Small intestine (tissue), 7 donors: ENCODE data around the gene TRIM50. TPM values are rescaled to one million over a fixed set of nuclear protein-coding genes. Genes with fewer than 3 reads are reported as not detected.
"Not testable (repeated sequence)": the region's sequence is repeated elsewhere in the genome, so short reads cannot be mapped to it uniquely, and the experiment has no call there.

Experiments
- DNase-seq, 2 donors: peaks; one replicate each; pipeline versions ENCODE4 v3.0.0 to v3.0.0-alpha.2; 2013
- FAIRE-seq: peaks from 2 replicates; lab custom pipeline; 2012; peaks lifted over from hg19 to GRCh38; lab: Jason Lieb, UNC
- H3K27ac ChIP-seq, 3 donors: one replicate each; pipeline ENCODE4 v1.5.1; 2013; ENCODE audit warnings: low read length in 2 of 3, mild to moderate bottlenecking in 2 of 3, control low read depth in 1 of 3, inconsistent platforms in 1 of 3, low read depth in 1 of 3, moderate library complexity in 1 of 3
- H3K27me3 ChIP-seq, 3 donors: one replicate each; pipeline ENCODE4 v1.6.1; 2013; ENCODE audit warnings: low read length in 3 of 3, inconsistent platforms in 1 of 3; ENCODE audit not compliant: control insufficient read depth in 3 of 3, insufficient read depth in 3 of 3
- H3K36me3 ChIP-seq, 3 donors: one replicate each; pipeline ENCODE4 v1.6.1; 2013; ENCODE audit warnings: low read length in 3 of 3, inconsistent platforms in 1 of 3, low read depth in 1 of 3, mild to moderate bottlenecking in 1 of 3, moderate library complexity in 1 of 3; ENCODE audit not compliant: control insufficient read depth in 3 of 3, insufficient read depth in 2 of 3
- H3K4me1 ChIP-seq, 3 donors: one replicate each; pipeline ENCODE4 v1.6.1; 2013; ENCODE audit warnings: low read length in 2 of 3, inconsistent platforms in 1 of 3, low read depth in 1 of 3, mild to moderate bottlenecking in 1 of 3, moderate library complexity in 1 of 3; ENCODE audit not compliant: control insufficient read depth in 3 of 3, insufficient read depth in 2 of 3
- H3K4me3 ChIP-seq, 3 donors: one replicate each; pipeline ENCODE4 v1.5.1; 2013; ENCODE audit warnings: low read length in 3 of 3, control low read depth in 1 of 3, inconsistent platforms in 1 of 3, low read depth in 1 of 3, mild to moderate bottlenecking in 1 of 3, moderate library complexity in 1 of 3
- H3K9me3 ChIP-seq, 2 donors: one replicate each; pipeline ENCODE4 v1.6.1; 2013; ENCODE audit warnings: low read depth in 1 of 2, low read length in 1 of 2; ENCODE audit not compliant: control insufficient read depth in 2 of 2, insufficient read depth in 1 of 2
- WGBS, 3 donors: extraction: QIAGEN DNeasy Blood & Tissue Kit; methylation state at CpG; one replicate each; pipeline ENCODE4 v1.1.7; 2013; 5-methylcytosine and 5-hydroxymethylcytosine counted together
- polyA plus RNA-seq, 4 donors: library from polyadenylated mRNA; stranded (reverse) in 3 of 4; unstranded in 1 of 4; fragments of 200-250 nt in 3 of 4; fragments of 120-200 nt in 1 of 4; gene quantifications; one replicate each; pipeline versions ENCODE4 v1.2.1 to v1.2.3, GENCODE V29; 2013
- donor health status: healthy with polysubstance abuse.
- donor health status: control.
- donor health status: control.
- donor health status: Bipolar disorder and iron deficiency.
- donor health status: healthy.

Gene TRIM50
- polyA plus RNA-seq, 4 donors = 0.27 to 2.1 (median 0.54) TPM; not detected in 1

DNA sequence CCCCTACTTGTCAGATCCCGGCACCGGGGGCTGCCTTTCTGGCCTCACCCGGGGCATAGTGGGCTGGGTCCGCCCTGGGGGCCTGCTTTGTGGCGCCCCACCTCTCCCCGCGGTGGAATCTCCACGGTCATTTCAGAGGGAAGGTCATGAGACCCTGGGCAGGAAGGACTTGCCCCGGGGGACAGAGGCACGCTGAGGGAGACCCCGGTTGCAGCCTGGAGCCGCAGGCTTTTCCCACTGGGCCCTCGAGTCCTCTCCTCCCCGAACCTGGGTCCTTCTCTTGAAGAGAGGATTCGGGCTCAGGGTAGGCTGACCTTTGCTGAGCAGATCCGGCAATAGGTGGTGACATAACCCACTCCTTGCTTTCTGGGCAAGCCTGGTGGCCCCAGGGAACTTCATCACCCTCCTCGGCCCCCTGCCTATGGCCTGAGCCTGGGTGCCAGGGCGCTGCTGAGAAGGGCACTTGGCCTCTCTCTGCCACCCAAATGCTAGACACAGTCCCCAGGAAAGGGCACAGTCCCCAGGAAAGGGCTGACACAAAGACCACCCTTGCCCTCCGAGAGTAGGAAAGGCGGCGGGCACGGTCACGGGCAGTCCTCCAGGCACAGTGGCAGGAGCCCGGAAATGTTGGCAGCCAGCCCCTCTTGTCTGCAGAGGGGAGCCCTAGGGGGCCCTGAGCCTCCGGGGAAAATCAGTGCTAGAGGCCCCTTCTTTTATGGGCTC, 36.3 kb upstream of the TRIM50 start:
- H3K4me3 ChIP-seq = no peak overlapping the region
- no peaks in the 10 kb centered on the region for H3K36me3 ChIP-seq
- no peak overlapping the region for H3K27ac ChIP-seq
- H3K9me3 ChIP-seq = no peaks in the 10 kb centered on the region
- DNase-seq = no peak
- no peaks in the 10 kb centered on the region for H3K4me1 ChIP-seq
- H3K27me3 ChIP-seq = peaks cover 0 to 8% (median 0%) of the 10 kb centered on the region in 3 donors
- FAIRE-seq = no peak
- 56 to 68% (median 63%) methylated on average over 23 to 25 of the region's 25 CpGs for WGBS, 3 donors

- Histone ChIP-seq H3K27me3 (peaks cover 0 to 8% (median 0%) of the 10 kb centered on the region in 3 donors), H3K4me3 (no peak overlapping the region), H3K4me1 (peaks cover 0 to 3% (median 0%) of the 10 kb centered on the region in 3 donors), H3K9me3 (no peaks in the 10 kb centered on the region), H3K27ac (no peak overlapping the region), H3K36me3 (no peaks in the 10 kb centered on the region)
- FAIRE-seq (no peak), DNase-seq (no peak)
- WGBS, 3 donors = 79 to 86% (median 82%) methylated on average over 28 of the region's 28 CpGs
Observed at GRCh38 chr7:73363225-73364005, 35.5 kb upstream of the TRIM50 start.

DNA sequence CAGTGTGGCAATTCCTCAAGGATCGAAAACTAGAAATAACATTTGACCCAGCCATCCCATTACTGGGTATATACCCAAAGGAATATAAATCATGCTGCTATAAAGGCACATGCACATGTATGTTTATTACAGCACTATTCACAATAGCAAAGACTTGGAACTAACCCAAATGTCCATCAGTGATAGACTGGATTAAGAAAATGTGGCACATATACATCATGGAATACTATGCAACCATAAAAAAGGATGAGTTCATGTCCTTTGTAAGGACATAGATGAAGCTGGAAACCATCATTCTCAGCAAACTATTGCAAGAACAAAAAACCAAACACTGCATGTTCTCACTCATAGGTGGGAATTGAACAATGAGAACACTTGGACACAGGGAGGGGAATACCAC, 32.7 kb upstream of the TRIM50 start:
- FAIRE-seq, H3K4me3 ChIP-seq, DNase-seq, H3K36me3 ChIP-seq, H3K9me3 ChIP-seq, H3K27me3 ChIP-seq, H3K27ac ChIP-seq: not testable (repeated sequence)
- WGBS, 3 donors = 86 to 94% (median 92%) methylated on average over 1 of the region's 1 CpG
- peaks cover 0 to 14% (median 3%) of the 10 kb centered on the region in 3 donors for H3K4me1 ChIP-seq

DNA sequence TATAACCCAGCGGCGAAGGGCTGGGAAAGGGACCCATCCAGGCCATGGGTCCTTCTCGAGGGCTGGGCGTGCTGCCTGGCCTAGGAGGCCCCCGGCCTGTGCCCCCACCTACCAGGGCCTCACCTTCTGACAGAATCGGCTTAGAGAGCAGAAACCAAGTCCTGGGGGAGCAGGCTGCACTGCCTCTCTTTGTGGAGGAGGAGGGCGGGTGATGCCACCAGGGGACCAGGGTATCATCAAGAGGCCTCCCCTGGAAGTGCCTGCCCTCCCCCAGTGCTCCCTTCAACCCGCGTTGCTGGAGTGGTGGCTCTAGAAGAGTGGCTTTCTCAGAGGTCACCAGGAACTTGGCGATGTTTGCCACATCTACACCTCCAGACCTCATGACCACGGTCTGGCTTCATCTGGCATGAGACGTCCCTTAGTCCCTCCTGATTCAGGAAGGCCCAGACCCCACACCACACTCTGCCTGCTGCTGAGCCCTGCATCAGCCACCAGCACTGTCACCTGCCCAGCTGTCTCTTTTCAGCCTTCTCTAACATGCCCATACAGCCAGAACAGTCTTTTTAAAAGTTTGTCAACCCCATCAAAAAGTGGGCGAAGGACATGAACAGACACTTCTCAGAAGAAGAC, 32.0 kb upstream of the TRIM50 start:
- peaks cover 0 to 8% (median 0%) of the 10 kb centered on the region in 3 donors for H3K27me3 ChIP-seq
- 90 to 97% (median 95%) methylated on average over 12 to 13 of the region's 13 CpGs for WGBS, 3 donors
- H3K4me1 ChIP-seq = peaks cover 0 to 14% (median 3%) of the 10 kb centered on the region in 3 donors
- no peak overlapping the region for H3K27ac ChIP-seq
- H3K36me3 ChIP-seq = no peaks in the 10 kb centered on the region
- H3K9me3 ChIP-seq = no peaks in the 10 kb centered on the region
- no peak for DNase-seq
- FAIRE-seq = no peak
- H3K4me3 ChIP-seq = no peak overlapping the region

DNA sequence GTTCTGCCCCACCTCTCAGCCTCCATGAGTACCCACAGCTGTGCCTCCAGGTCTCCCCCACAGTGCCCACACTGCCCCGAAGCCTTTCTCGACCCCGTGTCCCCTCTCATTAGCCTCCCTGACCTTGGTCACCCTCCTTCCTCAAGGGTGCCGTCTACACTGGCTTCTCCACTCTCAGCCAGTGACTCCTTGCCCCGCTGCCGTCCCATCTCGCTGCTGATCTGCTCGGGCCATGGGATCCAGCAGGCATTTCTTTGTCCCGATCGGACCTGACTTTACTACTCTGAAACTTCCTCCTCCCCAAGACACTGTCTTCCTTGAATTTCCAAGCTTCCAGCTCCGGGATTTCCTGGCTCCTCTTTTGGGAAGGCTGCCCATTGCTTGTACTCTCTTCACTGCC, 31.4 kb upstream of the TRIM50 start:
- WGBS, 3 donors = 84 to 88% (median 86%) methylated on average over 11 of the region's 11 CpGs
- peaks cover 0 to 8% (median 0%) of the 10 kb centered on the region in 3 donors for H3K27me3 ChIP-seq
- H3K27ac ChIP-seq = no peak overlapping the region
- H3K36me3 ChIP-seq = no peaks in the 10 kb centered on the region
- no peak overlapping the region for H3K4me3 ChIP-seq
- no peaks in the 10 kb centered on the region for H3K9me3 ChIP-seq
- peaks cover 0 to 14% (median 3%) of the 10 kb centered on the region in 3 donors for H3K4me1 ChIP-seq
- DNase-seq = no peak
- no peak for FAIRE-seq

GRCh38 chr7:73358590-73359275, 30.9 kb upstream of the TRIM50 start:
- WGBS, 3 donors = 54 to 71% (median 57%) methylated on average over 14 to 21 of the region's 21 CpGs
- peak overlapping the region in 1 of 3 donors; percentile 50 for H3K27ac ChIP-seq
- no peak for DNase-seq
- peaks cover 0 to 6% (median 0%) of the 10 kb centered on the region in 3 donors for H3K27me3 ChIP-seq
- FAIRE-seq = no peak
- H3K36me3 ChIP-seq = no peaks in the 10 kb centered on the region
- H3K9me3 ChIP-seq = no peaks in the 10 kb centered on the region
- H3K4me3 ChIP-seq = peak overlapping the region in 1 of 3 donors; percentile 32
- peaks cover 0 to 14% (median 3%) of the 10 kb centered on the region in 3 donors for H3K4me1 ChIP-seq

- 37 to 66% (median 47%) methylated on average over 5 of the region's 5 CpGs for WGBS, 3 donors
- FAIRE-seq = no peak
Observed at GRCh38 chr7:73356159-73356558, 28.3 kb upstream of the TRIM50 start.

GRCh38 chr7:73354821-73355220, 26.9 kb upstream of the TRIM50 start:
- Histone ChIP-seq H3K9me3 (peaks cover 0 to 8% of the 10 kb centered on the region in 2 donors), H3K27ac (no peak overlapping the region), H3K4me1 (peaks cover 0 to 14% (median 3%) of the 10 kb centered on the region in 3 donors), H3K27me3 (no peaks in the 10 kb centered on the region), H3K4me3 (no peak overlapping the region), H3K36me3 (no peaks in the 10 kb centered on the region)
- DNase-seq (no peak), FAIRE-seq (no peak)
- 87 to 94% (median 89%) methylated on average over 17 of the region's 17 CpGs for WGBS, 3 donors

More at GRCh38 chr7:73356159-73356558, 28.3 kb upstream of the TRIM50 start:
- no peak overlapping the region for H3K27ac ChIP-seq
- H3K36me3 ChIP-seq = no peaks in the 10 kb centered on the region
- peaks cover 0 to 14% (median 3%) of the 10 kb centered on the region in 3 donors for H3K4me1 ChIP-seq
- peak; percentile 47 to 57 for DNase-seq
- H3K27me3 ChIP-seq = no peaks in the 10 kb centered on the region
- H3K4me3 ChIP-seq = no peak overlapping the region
- peaks cover 0 to 8% of the 10 kb centered on the region in 2 donors for H3K9me3 ChIP-seq
